C4-2B (cell line): ENCODE results near the gene EFNB1.

Experiments
- H3K27ac ChIP-seq: fragments of 450-650 bp; 2 replicates; pipeline ENCODE4 v1.5.1; 2017
- ZFX ChIP-seq: fragments of 450-650 bp; IDR thresholded peaks from 2 replicates; pipeline ENCODE4 v1.6.1; 2017
- TF ChIP-seq, protein P1 (sequence below): fragments of 450-650 bp; conservative IDR thresholded peaks from 2 replicates; pipeline ENCODE4 v1.5.1; 2017; ENCODE audit warnings: mild to moderate bottlenecking

Gene EFNB1

DNA sequence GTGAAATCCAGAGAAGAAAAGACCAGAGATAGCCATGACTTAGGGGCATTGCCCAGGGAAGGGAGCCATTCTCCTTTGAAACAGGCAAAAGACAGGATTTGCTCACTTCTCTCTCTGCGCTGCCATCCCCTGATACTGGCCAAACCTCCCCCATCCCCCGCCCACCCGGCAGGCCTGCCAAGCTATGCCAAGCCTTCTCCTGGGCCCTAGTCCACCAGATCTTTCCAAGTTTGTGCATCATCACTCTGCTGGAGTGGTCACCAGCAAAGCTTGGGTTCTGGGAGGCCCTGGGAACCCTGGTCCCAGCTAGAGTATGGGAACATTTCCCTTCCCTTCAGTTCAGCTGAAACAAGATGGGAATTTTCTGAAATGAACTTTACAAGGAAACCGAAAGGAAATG is 18.4 kb downstream of the EFNB1 start:
- H3K27ac ChIP-seq: no peak overlapping the region
- TF ChIP-seq ZFX: no peak
- TF ChIP-seq, protein P1, sequence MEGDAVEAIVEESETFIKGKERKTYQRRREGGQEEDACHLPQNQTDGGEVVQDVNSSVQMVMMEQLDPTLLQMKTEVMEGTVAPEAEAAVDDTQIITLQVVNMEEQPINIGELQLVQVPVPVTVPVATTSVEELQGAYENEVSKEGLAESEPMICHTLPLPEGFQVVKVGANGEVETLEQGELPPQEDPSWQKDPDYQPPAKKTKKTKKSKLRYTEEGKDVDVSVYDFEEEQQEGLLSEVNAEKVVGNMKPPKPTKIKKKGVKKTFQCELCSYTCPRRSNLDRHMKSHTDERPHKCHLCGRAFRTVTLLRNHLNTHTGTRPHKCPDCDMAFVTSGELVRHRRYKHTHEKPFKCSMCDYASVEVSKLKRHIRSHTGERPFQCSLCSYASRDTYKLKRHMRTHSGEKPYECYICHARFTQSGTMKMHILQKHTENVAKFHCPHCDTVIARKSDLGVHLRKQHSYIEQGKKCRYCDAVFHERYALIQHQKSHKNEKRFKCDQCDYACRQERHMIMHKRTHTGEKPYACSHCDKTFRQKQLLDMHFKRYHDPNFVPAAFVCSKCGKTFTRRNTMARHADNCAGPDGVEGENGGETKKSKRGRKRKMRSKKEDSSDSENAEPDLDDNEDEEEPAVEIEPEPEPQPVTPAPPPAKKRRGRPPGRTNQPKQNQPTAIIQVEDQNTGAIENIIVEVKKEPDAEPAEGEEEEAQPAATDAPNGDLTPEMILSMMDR: no peak

DNA sequence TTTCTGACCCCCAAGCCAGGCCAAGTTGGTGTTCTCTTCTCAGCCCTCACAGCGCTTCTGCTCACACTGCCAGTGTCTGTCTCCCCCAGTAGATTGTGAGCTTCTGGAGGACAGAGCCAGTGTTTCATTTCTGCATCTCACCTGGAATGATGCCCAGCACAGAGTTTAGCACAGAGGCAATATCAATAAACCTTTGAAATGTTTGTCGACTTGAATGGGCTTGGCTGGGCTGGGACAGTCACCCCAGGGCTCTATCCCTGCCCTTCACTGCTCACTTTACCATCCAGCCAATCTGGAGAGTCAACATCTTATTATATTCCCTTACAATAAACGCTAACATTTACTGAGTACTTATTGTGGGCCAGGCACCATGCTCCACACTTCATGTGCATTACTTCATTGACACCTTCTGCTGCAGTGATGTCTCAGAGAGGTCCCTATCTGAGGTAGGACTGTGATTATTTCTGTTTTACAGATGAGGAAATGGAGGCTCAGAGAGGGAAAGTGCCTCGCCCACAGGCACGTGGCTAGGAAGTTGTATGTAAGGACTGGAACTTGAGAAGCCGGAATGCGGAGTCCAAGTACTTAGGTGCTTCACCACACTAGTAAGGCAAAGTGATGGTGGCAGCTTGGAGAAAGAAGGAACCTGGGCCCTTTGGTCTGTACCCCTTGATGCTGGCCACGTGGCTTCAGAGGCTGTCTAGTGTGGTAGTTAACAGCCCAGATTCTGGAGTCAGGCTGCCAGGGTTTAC is 19.5 kb downstream of the EFNB1 start:
- no peak overlapping the region for H3K27ac ChIP-seq
- TF ChIP-seq ZFX: no peak
- TF ChIP-seq, protein P1: no peak

DNA sequence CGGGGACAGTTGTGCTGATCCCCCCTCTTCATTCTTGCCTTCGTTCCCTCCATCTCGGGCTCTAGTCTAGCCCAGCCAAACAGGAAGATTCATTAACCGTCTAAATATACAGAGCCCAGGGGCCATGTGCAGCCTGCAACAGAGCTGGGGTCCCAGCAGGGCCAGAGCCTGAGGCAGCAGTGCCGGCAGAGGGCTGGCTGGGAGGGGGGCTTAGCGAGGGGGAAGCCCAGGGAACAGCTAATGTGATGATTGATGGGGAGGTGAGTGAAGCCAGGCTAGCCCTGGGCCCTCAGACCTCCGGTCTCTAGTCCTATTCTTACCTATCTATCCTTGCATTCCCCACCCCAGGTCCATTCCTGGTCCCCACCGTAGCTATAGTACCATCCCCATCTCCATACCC is 22.3 kb downstream of the EFNB1 start:
- no peak for TF ChIP-seq ZFX
- TF ChIP-seq, protein P1: no peak
- H3K27ac ChIP-seq: no peak overlapping the region

DNA sequence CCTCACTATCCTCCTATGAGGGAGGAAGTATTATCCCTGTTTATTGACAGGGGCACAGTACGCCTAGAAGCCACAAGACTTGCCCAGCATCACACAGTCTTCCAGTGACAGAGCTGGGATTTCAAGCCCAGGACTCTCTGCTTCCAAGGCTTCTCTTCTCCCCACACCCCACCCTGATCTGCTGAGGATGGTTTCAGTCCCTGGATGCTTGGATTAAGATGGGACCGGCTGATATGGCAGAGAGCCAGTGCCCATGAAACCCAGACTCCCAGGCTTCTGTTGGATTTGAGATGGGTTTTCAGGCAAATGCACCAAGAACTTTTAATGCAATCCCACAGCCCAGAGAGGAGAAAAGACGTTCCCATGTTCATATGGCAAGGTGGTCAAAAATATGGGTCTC is 23.2 kb downstream of the EFNB1 start:
- no peak overlapping the region for H3K27ac ChIP-seq
- TF ChIP-seq, protein P1: no peak
- no peak for TF ChIP-seq ZFX

DNA sequence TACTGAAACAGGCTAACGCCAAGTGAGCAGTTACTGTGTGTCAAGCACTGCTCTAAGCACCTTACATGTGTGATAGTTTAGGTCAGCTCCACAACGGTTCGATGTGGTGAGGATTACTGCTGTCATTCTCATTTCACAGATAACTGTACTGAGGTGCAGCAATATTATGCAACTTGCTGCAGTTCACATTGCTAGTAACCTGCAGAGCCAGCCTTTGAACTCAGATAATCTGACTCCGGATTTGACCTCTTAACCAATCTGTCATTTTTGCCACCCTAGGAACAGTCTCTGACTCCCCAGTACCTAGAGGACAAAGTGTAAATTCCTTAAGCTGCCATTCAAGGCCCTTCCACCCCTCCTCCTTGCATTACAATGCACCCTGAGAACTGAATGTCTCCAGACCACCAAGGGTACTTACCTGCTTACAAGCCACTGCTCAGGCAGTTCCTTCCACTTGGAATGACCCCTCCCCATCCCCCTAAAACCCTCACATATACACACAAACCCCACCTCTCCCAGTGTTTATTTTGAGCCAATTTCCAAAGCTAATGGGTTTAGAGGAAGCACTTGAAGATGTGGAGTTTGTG is 24.9 kb downstream of the EFNB1 start:
- H3K27ac ChIP-seq: no peak overlapping the region
- no peak for TF ChIP-seq ZFX
- TF ChIP-seq, protein P1: no peak

DNA sequence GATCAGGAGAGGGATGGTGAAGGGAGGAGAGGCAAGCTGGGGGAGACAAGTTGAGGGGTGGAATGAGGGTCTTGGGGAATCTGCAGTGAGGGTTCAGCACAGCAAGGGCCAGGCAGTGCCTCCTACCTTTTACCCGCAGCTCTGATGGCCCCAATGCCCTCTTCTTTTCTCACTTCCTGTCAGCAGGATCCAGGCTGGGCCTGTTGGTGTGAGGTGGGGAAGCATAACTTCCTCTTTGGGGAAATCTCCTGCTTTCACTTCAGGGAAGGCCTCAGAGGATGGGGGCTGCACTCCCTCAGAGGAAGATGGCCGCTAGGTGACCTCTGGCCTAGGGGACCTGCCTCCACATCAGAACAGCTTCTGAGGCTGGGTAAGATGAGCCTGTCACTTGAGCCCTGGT is 36.5 kb downstream of the EFNB1 start:
- no peak overlapping the region for H3K27ac ChIP-seq
- TF ChIP-seq, protein P1: no peak
- no peak for TF ChIP-seq ZFX

DNA sequence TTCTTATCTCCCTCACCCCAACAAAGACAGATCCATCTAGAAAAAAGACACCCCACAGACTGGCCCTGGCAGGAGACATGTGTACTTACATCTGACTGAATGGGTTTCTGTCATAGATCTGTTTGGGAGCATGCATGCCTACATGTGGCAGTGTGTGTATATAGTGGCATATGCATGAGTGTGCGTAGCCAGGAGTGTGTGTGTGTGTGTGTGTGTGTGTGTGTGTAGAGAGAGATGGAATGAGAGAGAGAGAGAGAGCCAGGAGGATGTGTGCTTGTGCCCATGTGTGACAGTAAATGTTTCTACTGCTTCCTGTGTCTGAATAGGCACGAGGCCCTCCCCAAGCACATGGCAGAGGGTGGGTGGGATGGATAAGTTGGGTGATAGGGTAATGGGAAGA is 37.1 kb downstream of the EFNB1 start:
- H3K27ac ChIP-seq: no peak overlapping the region
- no peak for TF ChIP-seq ZFX
- TF ChIP-seq, protein P1: no peak
